ENCODE data around the gene TTC3.
"Not testable (repeated sequence)": the region's sequence is repeated elsewhere in the genome, so short reads cannot be mapped to it uniquely, and the experiment has no call there.

Gene TTC3

GRCh38 chr21:37106998-37107397 lies 33.9 kb downstream of the TTC3 start:
- no peak for TF ChIP-seq CTCF (IDR thresholded peaks at IDR 0.05; ENCODE audit: insufficient read depth, low read depth, low read length, missing control alignments)
- H3K4me3 ChIP-seq (ENCODE audit: low read depth, low read length) = no peak overlapping the region
- DNase-seq (ENCODE audit: low read depth) = no peak

DNA sequence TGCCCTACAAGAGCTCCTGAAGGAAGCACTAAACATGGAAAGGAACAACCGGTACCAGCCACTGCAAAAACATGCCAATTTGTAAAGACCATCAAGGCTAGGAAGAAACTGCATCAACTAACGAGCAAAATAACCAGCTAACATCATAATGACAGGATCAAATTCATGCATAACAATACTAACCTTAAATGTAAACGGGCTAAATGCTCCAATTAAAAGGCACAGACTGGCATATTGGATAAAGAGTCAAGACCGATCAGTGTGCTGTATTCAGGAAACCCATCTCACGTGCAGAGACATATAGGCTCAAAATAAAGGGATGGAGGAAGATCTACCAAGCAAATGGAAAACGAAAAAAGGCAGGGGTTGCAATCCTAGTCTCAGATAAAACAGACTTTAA lies 38.0 kb downstream of the TTC3 start:
- not testable (repeated sequence) for DNase-seq (ENCODE audit: low read depth); H3K4me3 ChIP-seq (ENCODE audit: low read depth, low read length)

DNA sequence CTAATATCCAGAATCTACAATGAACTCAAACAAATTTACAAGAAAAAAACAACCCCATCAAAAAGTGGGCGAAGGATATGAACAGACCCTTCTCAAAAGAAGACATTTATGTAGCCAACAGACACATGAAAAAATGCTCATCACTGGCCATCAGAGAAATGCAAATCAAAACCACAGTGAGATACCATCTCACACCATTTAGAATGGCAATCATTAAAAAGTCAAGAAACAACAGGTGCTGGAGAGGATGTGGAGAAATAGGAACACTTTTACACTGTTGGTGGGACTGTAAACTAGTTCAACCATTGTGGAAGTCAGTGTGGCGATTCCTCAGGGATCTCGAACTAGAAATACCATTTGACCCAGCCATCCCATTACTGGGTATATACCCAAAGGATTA lies 41.2 kb downstream of the TTC3 start:
- H3K4me3 ChIP-seq (ENCODE audit: low read depth, low read length); DNase-seq (ENCODE audit: low read depth): not testable (repeated sequence)

GRCh38 chr21:37116459-37116858 lies 43.4 kb downstream of the TTC3 start:
- DNase-seq (ENCODE audit: low read depth); H3K4me3 ChIP-seq (ENCODE audit: low read depth, low read length): not testable (repeated sequence)

GRCh38 chr21:37117204-37117603 lies 44.1 kb downstream of the TTC3 start:
- no peak overlapping the region for H3K4me3 ChIP-seq (ENCODE audit: low read depth, low read length)
- DNase-seq (ENCODE audit: low read depth) = no peak
- TF ChIP-seq CTCF (IDR thresholded peaks at IDR 0.05; ENCODE audit: insufficient read depth, low read depth, low read length, missing control alignments) = no peak

GRCh38 chr21:37118187-37118826 lies 45.3 kb downstream of the TTC3 start:
- TF ChIP-seq CTCF (IDR thresholded peaks at IDR 0.05; ENCODE audit: insufficient read depth, low read depth, low read length, missing control alignments) = no peak
- no peak overlapping the region for H3K4me3 ChIP-seq (ENCODE audit: low read depth, low read length)
- no peak for DNase-seq (ENCODE audit: low read depth)

GRCh38 chr21:37119421-37120218 lies 46.6 kb downstream of the TTC3 start:
- no peak for DNase-seq (ENCODE audit: low read depth)
- TF ChIP-seq CTCF (IDR thresholded peaks at IDR 0.05; ENCODE audit: insufficient read depth, low read depth, low read length, missing control alignments) = no peak
- no peak overlapping the region for H3K4me3 ChIP-seq (ENCODE audit: low read depth, low read length)

DNA sequence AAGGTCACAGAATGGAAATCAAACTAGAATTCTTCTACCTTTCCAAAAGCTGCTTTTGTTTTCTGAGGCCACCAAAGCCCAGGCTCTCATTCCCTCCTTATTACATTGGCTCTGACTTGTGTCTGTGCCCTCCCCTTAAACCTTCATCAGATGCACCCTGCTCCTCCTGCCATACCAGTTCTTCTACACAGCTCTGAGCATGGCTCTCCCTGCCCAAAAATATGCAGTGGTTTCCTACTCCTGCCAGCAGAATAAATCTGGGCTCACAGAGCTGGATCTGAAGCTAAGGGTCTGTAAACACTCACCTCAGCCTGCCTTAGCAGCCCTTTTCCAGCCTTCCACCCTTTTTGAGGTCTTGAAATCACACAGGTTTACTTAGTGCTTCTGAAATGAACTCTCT lies 55.0 kb downstream of the TTC3 start:
- no peak for DNase-seq (ENCODE audit: low read depth)

More for the DNA sequence above, 55.0 kb downstream of the TTC3 start:
- TF ChIP-seq CTCF (IDR thresholded peaks at IDR 0.05; ENCODE audit: insufficient read depth, low read depth, low read length, missing control alignments) = no peak
- H3K4me3 ChIP-seq (ENCODE audit: low read depth, low read length) = no peak overlapping the region

Measured in GM12865 (cell line).